AG04450 (cell line): ENCODE results near the gene ARMC9. TPM values are rescaled to one million over a fixed set of nuclear protein-coding genes. Genes with fewer than 3 reads are reported as not detected.

Experiments used
- CTCF ChIA-PET: fragments of 300-600, 350-600 bp; formaldehyde crosslinking; extraction: SDS; loops from one replicate; lab custom pipeline; 2022; ENCODE audit warnings: antibody characterized with exemption, inconsistent platforms; lab: Charles Lee
- POLR2A ChIA-PET: fragments of 350-600 bp; formaldehyde crosslinking; extraction: SDS; loops from one replicate; lab custom pipeline; 2021; ENCODE audit warnings: antibody characterized with exemption, inconsistent platforms; lab: Yijun Ruan, JAX
- DNase-seq: peaks from one replicate; pipeline ENCODE4 v3.0.0-alpha.2; 2011; ENCODE audit warnings: low read depth, low spot score
- H3K27ac ChIP-seq: one replicate; pipeline ENCODE4 v1.5.1; 2012; ENCODE audit warnings: low read depth, low read length, control low read depth
- H3K27me3 ChIP-seq: one replicate; pipeline ENCODE4 v1.6.0; 2012; ENCODE audit warnings: low read length; ENCODE audit not compliant: control insufficient read depth, insufficient read depth
- H3K4me3 ChIP-seq: 2 replicates; pipeline ENCODE4 v1.5.1; 2011; ENCODE audit warnings: mild to moderate bottlenecking, low read depth, low read length, control low read depth
- H3K9me3 ChIP-seq: 2 replicates; pipeline ENCODE4 v1.5.1; 2012; ENCODE audit warnings: low read length; ENCODE audit not compliant: control insufficient read depth, insufficient read depth
- CTCF ChIP-seq: IDR thresholded peaks from 2 replicates; pipeline ENCODE4 v1.5.1; 2011; ENCODE audit warnings: low read depth, low read length, control low read depth, inconsistent platforms
- polyA plus RNA-seq: library from polyadenylated mRNA; depleted of rRNA; stranded (reverse); fragments of >200 nt; gene quantifications from 2 replicates; pipeline ENCODE4 v1.2.3, GENCODE V29; 2011

ARMC9 gene
- polyA plus RNA-seq, 1 experiment = 49.4 TPM

GRCh38 chr2:231318436-231318835 lies 120.0 kb downstream of the ARMC9 start:
- no peaks in the 10 kb centered on the region for H3K27me3 ChIP-seq
- no peak overlapping the region for H3K4me3 ChIP-seq
- no peak for DNase-seq
- ChIA-PET CTCF (no interaction called here), POLR2A (no interaction called here)
- no peak for TF ChIP-seq CTCF
- H3K27ac ChIP-seq = no peak overlapping the region
- no peaks in the 10 kb centered on the region for H3K9me3 ChIP-seq

- no peak for DNase-seq
- Histone ChIP-seq H3K4me3 (no peak overlapping the region), H3K9me3 (no peaks in the 10 kb centered on the region), H3K27ac (no peak overlapping the region), H3K27me3 (no peaks in the 10 kb centered on the region)
- CTCF ChIA-PET = no interaction called here
- POLR2A ChIA-PET = interaction anchor here (0.6 kb wide), 1 partner anchor 31 kb away, joined by 3 read pairs; no protein-coding TSS in a partner anchor
- TF ChIP-seq CTCF = no peak
Measured at GRCh38 chr2:231318954-231319353, 120.5 kb downstream of the ARMC9 start.

- H3K4me3 ChIP-seq = no peak overlapping the region
- CTCF ChIA-PET = interaction anchor here (2.2 kb wide), 1 partner anchor 23 kb away, joined by 6 read pairs; no protein-coding TSS in a partner anchor
- H3K9me3 ChIP-seq = no peaks in the 10 kb centered on the region
- no peak for DNase-seq
- H3K27ac ChIP-seq = no peak overlapping the region
- no peak for TF ChIP-seq CTCF
- no peaks in the 10 kb centered on the region for H3K27me3 ChIP-seq
- POLR2A ChIA-PET = no interaction called here
Measured at GRCh38 chr2:231319867-231320266, 121.4 kb downstream of the ARMC9 start.

- CTCF ChIA-PET = interaction anchor here (2.2 kb wide), 1 partner anchor 25 kb away, joined by 6 read pairs; no protein-coding TSS in a partner anchor
- DNase-seq = no peak
- TF ChIP-seq CTCF = no peak
- POLR2A ChIA-PET = no interaction called here
- Histone ChIP-seq H3K9me3 (no peaks in the 10 kb centered on the region), H3K27ac (no peak overlapping the region), H3K4me3 (no peak overlapping the region), H3K27me3 (no peaks in the 10 kb centered on the region)
Measured at GRCh38 chr2:231321021-231321420, 122.6 kb downstream of the ARMC9 start.

- no peaks in the 10 kb centered on the region for H3K27me3 ChIP-seq
- ChIA-PET CTCF (interaction anchor here (2.2 to 3.3 kb wide), 2 partner anchors 25 kb away, joined by 6 to 12 read pairs; no protein-coding TSS in a partner anchor), POLR2A (no interaction called here)
- H3K4me3 ChIP-seq = no peak overlapping the region
- H3K27ac ChIP-seq = no peak overlapping the region
- TF ChIP-seq CTCF = no peak
- no peak for DNase-seq
- no peaks in the 10 kb centered on the region for H3K9me3 ChIP-seq
Measured at GRCh38 chr2:231321556-231322334, 123.3 kb downstream of the ARMC9 start.
